Right lobe of liver (tissue), 4 donors: ENCODE data around the gene TSPAN32.

Experiments
- CTCF ChIP-seq, 4 donors: fragments of 200-600 bp in 3 of 4; fragments of 450-650 bp in 1 of 4; IDR thresholded peaks; one replicate each; pipeline versions ENCODE4 v1.5.1 to v1.8.0; 2016 to 2022; ENCODE audit warnings: antibody characterized with exemption in 4 of 4, mild to moderate bottlenecking in 2 of 4
- POLR2A ChIP-seq: fragments of 450-650 bp; IDR thresholded peaks from one replicate; pipeline ENCODE4 v1.6.1; 2017; ENCODE audit warnings: antibody characterized with exemption, mild to moderate bottlenecking
- donor health status: DM: no; HTN: no; CAD: no.
- donor health status: DM: no; HTN: no; CAD: no.
- donor health status: DM: no; HTN: yes; CAD: no.

DNA sequence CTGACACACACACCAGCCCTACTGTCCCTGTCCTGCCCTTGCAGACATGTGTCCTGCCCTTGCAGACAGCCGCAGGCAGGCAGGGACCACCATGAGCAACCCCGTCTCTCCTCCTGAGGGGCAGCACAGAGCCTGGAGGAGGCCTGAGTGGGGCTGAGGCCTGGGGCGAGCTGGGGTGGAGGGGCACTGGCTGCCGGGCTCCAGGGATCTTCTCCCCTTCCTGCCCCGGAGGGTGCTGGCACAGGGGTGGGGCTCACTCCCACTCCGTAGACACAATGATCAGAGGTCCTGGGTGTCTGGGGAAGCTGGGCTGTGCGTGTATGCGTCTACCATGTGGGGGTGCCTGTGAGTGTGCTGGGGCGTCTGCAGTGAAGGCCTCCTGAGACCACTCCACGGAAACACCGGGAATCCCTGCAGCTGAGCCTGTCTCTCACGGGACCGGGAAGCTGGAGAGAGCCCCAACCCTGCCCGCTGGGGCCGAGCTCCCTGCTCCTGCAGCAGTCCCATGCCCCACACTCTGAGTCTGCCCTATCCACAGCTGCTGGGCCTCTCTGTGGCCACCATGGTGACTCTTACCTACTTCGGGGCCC lies 588 bp downstream of the TSPAN32 start:
- no peak for TF ChIP-seq CTCF (IDR thresholded peaks at IDR 0.05)
- TF ChIP-seq POLR2A = no peak
